ENCODE data around the gene AK1.

AK1 gene

DNA sequence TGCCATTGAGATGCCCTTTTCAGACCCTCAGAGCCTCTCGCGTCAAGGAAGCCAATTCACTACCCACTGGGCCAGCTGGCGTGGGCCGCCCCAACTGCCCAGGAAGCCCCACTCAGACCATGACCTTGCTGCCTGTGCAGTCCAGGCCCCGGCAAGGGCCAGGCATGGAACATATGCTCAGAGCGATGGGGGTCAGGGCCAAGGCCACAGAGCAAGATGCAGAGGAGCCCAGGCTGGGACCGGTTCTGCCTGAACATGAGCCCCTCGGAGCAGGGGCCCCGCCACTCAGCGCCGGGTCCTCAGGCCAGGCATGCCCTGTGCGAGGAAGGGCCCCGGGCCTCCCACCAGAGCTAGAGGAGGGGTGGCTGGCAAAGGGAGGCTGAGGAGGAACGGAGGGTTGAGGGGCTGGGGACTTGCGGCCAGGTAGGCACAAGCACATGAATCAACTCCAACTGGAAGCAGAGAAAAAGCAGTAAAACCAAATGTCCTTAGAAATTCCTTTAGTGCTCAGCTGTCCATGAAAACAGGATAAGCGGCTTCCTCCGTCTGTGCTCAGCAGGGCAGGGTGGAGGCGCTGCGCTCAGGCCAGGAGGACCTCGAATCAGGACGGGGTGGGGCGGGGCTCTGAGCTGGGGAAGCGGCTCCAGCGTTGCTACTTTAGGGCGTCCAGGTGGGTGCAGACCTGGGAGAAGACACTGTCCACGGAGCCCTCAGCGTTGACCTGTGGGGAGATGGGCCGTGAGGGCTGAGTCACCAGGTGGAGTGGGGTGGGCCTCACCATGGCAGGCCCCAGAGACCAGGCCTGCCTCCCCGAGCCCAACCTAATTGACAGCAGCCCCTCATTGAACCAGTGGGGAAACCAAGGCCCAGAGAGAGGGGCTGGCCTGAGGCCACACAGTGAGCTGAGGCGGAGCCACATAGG lies 9.9 kb downstream of the AK1 start:
- DNase-seq (ENCODE audit: low read depth): no peak

DNA sequence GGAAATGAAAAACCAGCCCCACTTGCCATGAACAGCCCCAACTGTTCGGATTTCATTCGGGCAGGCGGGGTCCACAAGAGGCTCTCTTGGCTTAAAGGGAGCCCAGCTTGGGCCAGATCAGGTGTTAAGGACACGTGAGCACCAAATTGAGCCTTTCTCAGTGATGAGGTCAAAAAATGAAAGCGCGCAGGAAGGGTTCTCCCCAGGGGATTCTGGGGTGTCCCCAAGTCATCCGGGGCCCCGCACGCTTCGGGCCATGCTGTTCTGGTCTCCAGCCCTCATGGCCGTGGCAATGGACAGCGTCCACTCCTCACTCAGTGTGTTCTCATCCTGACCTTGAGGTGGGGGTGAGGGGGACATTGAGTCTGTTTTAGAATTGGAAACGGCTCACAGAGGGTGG lies 10.9 kb downstream of the AK1 start:
- DNase-seq (ENCODE audit: low read depth): no peak

DNA sequence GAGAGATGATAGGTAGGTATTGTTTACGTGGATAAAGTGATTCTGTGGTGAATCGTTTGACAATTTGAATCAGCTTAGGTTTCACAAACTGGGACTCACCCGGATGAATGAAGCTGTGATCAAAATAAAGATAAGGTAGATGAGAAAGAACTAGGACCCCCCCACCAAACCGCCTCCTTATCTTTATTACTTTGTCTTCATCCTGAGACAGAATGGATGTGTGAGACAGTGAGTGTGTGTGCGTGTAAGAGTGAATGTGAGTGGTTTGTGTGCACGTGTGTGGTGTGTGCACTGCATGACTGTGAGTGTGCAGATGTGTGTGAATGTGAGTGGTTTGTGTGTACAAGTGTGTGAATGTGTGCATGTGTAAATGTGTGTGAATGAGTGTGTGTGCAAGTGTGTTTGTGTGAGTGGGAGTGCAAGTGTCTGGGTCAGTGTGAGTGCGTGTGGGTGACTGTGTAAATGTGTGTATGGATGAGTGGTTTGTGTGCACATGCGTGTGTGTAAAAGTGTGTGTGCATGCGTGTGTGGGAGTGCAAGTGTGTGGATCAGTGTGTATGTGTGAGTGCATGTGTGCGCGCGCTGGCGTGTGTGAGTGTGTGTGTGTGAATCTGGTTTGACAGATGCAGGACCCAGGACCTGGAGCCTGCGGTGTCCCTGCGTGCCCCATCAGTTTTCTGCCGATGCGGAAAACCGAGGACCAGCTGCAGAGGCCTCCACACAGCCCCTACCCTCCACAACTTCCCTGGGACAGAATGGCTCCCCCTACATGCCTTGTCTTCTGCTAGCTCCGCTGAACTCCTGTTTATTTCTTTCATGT lies 11.6 kb downstream of the AK1 start:
- DNase-seq (ENCODE audit: low read depth): no peak

DNA sequence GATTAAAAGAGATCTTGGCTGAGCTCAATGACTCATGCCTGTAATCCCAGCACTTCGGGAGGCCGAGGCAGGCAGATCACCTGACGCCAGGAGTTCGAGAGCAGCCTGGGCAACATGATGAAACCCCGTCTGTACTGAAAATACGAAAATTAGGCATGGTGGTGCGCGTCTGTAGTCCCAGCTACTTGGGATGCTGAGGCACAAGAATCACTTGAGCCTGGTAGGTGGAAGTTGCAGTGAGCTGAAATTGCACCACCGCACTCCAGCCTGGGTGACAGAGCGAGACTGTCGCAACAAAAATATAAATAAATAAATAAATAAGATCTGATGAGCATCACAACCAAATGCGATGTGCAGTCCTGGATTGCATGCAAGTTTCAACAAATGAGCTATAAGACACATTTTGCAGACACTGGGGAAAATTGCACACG lies 14.3 kb downstream of the AK1 start:
- no peak for DNase-seq (ENCODE audit: low read depth)

DNA sequence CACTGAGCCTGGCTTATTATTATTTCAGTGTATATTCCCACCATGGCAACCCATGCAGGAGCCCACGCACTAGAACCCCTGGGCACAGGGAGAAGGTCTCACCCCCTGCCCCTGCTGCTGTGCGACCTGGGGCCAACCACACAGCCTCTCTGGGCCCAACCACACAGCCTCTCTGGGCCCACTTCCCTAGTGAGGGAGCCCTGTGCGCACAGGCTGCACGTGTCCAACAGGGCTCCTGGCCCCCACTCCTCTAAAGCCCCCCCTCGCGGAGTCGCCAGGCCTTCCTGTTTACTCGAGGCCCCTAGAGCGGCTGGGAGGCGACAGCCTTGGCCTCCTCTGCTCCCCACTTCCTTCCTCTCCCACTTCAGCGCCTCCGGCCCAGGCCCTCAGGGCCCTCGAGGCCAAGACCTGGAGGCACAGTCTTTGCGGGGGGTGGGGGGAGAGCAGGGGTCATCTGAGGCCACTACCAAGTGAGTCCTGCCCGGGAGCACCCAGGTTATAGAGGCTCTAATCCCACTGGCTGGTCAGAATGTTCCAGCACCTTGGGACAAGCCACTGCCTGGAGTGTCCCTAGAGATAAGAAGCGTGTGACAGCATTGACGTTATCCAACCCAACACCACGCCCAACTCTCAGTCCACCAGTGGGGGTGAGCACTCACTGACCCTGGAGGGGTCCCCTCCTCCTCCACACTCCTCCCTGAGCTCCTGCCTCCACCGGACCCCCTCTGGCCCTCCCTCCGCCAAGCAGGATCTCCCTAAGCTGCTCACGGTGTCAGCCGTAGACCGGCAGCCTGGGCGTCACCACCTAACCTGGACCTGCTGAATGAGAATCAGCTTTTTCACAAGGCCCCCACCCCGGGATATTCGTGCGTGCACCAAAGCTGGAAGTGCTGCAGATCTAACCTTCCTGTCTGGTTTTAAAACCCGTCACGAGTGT lies 15.1 kb downstream of the AK1 start:
- peak; percentile 54 for DNase-seq (ENCODE audit: low read depth)

DNA sequence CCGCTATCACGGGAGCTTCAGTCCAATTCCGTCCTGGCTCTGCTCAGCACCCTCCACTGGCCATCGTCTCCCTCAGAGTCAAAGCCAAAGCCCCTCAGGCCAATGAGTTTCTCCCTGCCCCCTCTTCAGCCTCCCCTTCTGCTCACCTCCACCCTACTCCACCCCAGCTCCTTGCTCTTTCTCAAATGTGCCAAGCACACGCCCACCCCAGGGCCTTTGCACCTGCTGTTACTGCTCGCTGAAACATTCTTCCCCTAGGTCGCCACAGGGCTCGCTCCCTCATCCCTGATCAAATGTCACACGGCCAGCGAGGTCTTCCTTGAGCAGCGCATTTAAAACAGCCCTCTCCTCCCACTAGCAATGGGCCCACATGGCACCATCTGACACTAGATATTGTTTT lies 16.7 kb downstream of the AK1 start:
- DNase-seq (ENCODE audit: low read depth): no peak

DNA sequence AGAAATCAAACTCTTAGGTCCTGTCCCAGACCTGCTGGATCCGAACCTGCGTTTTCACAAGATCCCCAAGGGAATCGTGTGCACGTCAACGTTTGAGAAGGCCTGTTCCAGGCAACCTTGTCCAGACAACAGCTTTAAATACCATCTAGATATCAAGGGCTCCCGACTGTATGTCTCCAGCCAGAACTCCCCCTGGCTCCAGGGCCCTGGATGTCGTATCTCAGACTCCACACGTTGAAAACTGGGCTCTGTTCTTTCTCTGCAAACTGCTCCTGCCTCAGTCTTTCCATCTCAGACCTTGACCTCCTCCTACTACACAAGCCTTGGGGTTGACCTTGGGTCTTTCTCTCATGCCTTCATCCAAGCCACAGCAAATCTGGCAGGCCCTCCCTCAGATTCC lies 17.2 kb downstream of the AK1 start:
- DNase-seq (ENCODE audit: low read depth): no peak

DNA sequence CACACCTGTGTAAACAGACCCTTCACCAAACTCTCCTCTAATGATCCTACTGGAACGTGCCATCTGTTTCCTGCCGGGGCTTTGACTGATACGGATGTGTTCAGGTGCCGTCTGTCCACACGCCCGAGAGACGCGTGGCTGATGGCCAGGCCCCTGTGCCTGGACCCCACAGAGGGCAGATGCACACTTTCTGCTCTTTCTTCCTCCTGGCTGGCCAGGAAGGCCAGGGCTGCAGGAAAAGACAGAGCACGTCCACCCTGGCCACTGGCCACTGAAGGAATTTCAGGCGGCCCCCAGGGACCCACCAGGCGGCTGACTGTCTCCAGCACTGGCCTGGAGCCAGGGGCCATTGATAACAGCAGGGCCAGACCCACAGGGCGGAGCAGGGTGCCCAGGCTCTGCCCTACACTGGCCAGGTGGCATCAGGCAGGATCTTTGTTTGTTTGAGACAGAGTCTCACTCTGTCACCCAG lies 19.4 kb downstream of the AK1 start:
- no peak for DNase-seq (ENCODE audit: low read depth)

DNA sequence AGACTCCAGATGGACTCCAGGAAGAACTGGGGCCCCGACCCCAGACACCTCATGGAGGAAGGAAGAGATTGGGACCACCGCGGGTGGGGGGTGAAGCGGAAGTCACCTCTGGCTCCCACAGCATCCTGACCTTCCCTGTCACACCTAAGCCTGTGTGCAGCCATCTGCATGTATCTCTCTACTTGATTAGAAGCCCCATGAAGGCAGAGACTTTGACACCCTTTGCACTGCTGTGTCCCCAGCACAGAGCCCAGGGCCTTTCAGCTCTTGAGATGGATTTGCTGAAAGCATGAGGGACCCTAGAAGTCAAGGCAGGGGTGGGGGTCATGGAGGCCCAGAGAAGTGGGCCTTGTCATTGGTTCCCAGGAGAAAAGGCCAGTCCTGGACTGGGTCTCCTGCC lies 20.2 kb downstream of the AK1 start:
- DNase-seq (ENCODE audit: low read depth): no peak

DNA sequence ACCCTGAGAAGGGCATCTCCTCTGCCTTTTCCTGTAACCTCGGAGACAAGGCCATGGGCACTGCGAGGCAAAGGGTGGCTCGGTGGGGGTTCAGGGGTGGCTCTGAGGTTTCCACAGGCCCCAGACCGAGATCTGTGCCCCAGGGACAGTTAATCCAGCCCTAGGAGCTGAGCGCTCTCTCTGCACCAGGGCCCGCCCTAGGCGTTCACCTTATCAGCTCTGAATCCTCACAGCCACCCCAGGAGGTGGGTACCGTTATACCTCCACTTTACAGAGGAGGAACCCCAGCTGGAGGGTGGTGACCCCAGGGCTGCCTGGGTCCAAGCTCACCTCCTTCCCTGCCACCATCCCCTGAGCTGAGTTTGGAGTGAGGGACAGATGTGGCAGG lies 20.8 kb downstream of the AK1 start:
- no peak for DNase-seq (ENCODE audit: low read depth)

DNA sequence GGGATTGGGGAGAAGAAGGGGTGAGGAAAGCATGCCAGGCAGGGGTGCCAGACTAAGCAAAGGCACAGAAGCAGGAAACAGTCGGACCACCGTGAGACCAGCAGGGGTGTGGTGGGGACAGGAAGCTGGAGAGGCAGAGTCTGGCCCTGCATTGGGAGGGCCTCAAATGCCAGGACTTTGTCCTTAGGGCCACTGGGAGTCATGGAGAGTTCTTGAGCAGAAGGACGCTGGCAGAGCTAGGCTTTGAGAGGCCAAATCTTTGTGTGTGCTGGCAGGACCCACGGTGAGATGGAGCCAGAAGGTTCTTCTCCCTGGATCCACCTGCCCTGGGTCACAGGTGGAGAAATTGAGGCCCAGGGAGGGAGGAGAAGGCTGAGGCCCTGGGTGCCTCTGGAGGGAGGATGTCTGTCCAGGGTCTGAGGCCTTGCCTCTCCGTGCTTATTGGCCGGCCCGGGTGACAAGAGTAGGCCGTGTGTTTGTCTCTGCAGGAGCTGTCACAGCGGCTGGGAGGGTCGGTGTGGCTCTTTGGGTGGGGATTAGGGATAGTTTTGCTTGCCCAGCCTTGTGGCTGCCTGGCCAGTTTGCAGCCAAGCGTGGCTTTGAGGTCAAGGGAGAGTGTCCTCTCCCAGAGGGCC lies 21.3 kb downstream of the AK1 start:
- no peak for DNase-seq (ENCODE audit: low read depth)

DNA sequence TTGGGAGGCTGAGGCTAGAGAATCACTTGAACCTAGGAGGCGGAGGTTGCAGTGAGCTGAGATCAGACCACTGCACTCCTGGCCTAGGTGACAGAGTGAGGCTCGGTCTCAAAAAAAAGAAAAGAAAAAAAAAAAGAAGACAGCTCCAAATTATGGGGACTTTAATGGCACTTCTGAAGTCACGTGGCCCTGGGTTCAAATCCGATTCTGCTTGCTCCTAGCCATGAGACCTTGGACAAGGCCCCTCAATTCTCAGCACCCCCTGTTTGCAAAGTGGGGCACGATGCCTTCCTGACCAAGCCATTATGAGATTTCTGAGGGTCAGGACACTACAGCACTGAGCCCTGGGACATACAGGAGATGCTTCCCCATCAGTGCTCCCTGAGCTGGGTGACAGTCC lies 22.0 kb downstream of the AK1 start:
- no peak for DNase-seq (ENCODE audit: low read depth)

DNA sequence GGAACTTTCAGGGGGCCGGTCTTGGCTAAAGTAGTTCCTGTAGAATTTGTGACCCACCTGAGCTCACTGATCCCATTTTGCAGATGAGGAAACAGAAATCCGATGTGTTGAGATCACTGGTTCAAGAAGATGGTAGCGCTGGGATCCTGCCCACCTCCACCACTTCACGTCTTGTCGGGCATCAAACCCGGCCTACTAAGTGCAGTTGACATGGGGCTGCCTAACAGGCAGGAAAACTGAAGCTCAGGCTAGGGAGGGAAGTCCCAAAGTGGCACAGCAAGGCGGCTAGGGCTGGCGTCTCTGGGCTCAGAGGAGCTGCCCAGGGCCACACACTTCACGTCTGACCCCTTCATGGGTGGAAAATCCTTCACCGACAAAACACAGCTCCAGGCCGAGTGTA lies 22.5 kb downstream of the AK1 start:
- DNase-seq (ENCODE audit: low read depth): no peak

DNA sequence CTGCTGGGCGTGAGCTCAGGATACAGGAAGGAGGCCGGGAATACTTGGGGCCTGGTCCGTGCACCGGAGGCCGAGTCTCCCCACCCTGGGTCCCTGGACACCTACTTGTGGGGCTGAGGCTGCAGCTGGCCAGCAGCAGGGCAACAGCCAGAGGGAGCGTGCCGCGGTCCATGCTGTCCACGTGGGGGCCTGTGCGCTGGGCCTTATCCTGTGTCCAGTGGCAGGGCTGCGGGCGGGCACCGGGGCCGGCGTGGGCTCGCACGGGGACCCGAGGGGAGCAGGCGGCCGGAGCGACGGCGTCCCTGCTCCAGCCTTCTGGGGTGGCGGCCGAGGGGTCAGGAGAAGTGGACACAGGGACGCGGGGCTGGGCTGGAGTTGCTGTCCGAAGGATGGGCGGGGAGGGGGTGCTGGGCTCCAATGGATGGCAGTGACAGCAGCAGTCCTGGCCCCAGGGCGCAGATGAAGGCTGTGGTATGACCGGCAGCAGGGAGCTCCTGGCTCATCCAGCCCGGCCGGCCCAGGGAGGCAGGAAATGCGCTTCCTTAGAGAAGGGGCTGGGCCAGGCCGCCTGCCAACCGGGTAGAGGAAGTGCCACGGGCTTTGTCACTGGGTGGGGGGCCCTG lies 23.2 kb downstream of the AK1 start, which contains the start of gene ENG:
Gene ENG, minus strand, starts transcription at position 475 of the 623 bp plus-strand sequence. Its CDS starts 303 bp downstream, at position 172.
- no peak for DNase-seq (ENCODE audit: low read depth)

DNA sequence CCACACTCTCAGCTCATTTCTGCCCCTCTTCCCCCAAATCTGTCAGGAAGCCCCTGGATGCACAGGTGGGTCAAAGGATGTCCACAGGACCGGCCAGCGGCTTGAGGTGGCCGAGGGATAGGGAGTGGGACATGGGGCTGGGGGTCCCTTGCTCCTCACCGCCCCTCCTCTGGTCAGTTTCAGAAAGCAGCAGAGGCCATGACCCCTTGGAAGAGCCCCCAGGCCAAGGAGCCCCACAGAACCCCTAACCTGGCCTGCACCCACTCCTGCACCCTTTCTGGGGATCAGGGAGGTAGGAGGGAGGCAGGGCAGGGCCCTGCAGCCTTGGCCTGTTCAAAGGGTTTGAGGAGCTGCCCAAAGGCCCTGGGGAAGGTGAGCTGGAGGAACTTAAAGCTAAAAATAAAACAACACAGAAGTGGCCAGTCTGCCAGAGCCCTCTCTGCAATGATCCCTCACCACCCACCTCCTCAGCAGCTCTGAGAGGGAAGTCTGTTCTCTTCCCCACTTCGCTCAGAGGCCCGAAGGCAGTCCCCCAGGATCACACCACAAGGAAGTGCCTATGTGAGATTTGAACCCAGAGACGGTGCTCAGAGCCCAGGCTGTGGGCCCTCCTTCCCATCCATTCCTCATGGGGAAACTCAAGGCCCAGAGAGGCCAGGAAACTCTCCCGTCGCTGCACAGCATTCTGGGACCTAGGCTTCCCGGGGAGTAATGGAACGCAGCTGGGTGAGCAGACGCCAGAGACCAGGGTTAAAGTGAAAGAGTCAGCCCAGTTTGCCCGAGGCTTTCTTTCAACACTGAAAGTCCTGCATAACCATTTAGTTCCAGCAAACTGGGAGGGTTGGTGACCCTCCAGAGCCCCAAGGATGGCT lies 23.9 kb downstream of the AK1 start:
- no peak for DNase-seq (ENCODE audit: low read depth)

DNA sequence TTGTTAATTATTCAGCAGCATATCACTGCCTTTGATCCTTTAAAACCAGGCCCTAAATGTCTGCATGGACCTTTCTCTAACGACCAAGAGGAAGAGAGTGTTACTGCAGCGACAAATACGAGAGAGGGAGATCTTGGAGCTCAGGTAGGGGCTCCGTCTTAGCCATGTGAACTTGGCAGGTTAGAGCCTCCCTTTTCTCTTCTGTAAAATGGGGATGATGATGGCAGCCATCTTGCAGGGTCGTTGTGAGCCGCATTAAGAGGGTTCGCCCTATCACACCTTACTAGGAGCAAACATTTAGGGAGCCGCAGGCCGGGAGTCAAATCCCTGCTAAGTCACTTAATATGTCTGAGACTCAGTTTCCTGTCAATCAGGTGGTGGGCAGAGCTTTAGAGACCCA lies 24.6 kb downstream of the AK1 start:
- no peak for DNase-seq (ENCODE audit: low read depth)

DNA sequence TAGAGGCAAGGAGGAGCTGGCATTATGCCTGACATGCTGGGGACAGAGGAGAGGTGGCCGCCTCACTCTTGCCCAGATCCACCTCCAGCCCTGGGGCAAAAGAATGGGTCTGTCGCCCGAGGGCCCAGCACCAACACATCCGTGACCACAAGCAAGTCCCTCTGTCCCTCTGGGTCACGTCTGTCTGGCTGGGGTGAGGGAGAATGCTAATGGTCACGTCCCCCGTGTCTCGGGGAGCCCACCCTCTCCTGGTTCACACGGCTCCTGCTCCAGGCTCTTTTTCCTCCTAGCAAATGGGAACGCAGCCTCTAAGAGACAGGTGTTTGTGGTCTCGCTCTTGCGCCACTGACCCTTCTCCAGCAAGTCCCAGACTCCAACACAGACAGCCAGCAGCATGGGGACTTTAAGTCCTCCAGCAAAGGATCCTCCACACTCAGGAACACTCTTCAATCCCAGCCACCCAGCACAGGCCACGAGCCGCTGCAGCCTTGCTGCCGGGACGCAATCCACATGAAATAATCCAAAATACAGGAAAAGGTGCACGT lies 27.1 kb downstream of the AK1 start:
- no peak for DNase-seq (ENCODE audit: low read depth)

DNA sequence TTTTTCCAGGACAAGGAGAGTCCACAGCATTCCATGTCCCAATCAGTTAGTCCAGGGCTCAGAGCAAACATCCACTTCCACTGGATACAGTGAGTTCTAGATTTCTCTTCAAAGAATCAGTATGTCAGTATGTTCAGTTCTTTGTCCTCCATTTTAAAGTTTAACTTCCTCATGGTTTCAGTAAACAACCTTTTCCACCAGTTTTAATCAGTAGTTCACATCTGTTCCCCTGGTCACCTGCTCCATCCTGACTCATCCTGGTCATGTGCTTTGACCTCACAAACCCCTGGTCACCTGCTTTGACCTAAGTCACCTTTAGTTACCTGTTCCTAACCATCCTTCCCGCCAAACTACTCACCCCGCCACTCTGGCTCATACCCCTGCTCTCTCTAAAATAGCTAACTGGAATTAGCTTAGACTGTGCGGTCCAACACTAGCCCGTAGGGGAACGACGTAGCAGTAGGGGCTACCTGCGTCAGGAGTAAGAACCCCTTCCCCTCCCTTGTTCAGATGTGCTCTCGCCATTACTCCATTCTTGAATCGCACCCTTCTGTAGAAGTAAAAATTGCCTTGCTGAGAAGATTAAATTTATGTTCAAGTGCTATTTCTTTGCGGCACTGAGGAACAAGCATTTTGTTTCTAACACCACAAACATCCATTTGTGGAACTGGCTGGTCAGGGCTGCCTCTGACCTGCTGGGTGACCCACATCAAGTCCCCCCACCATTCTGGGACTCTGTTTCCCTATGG lies 28.5 kb downstream of the AK1 start:
- DNase-seq (ENCODE audit: low read depth): no peak

Measured in activated T-helper 1 cell treated with Interleukin-2 at 50 U/mL for 16 hours (primary cell).